NCI-H2081 (cell line): ENCODE data around the gene OR51B2.

Experiments
- DNase-seq, 2 experiments: peaks; one replicate each; lab custom pipeline; 2025; lab: John Stamatoyannopoulos, UW

OR51B2 gene

DNA sequence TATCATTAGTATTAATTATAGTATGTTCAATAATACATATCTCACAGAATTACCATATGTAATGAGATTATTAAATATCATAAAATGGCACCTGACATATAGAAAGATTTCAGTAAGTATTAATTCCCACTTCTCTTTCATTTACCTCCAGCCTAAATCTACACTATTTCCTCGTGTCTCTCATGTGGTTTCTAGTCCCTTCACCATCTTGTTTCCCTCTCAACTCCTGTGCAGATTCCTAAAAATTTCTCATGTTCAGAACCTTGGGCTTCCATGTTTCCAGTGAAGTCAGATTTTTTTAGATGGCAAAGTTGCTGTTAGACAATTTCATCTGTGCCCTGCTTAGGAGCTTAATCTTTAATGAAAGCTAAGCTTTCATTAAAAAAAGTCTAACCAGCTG, 40.2 kb downstream of the OR51B2 start:
- no peak for DNase-seq

- no peak for DNase-seq
Observed at GRCh38 chr11:5283086-5283485, 41.0 kb downstream of the OR51B2 start.

DNA sequence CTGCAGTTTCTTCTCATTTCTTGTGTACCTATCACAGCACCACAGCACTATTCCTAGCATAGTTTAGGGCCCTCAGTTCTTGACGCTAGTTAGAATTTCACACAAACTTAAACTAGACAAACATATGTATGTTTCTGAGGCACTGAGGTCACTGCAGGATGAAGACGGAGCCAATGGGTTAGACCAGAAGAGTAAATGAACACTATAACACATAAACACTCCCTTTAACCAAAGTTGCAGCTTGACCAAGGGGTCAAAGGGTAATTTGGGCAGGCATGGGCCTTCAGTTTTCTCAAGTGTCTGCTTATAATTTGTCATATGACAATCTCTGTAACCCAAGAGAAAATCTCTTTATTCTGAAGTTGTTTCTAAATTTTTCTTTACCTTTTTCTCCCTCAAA, 41.5 kb downstream of the OR51B2 start:
- no peak for DNase-seq

- no peak for DNase-seq
Observed at GRCh38 chr11:5281596-5281995, 42.5 kb downstream of the OR51B2 start.

DNA sequence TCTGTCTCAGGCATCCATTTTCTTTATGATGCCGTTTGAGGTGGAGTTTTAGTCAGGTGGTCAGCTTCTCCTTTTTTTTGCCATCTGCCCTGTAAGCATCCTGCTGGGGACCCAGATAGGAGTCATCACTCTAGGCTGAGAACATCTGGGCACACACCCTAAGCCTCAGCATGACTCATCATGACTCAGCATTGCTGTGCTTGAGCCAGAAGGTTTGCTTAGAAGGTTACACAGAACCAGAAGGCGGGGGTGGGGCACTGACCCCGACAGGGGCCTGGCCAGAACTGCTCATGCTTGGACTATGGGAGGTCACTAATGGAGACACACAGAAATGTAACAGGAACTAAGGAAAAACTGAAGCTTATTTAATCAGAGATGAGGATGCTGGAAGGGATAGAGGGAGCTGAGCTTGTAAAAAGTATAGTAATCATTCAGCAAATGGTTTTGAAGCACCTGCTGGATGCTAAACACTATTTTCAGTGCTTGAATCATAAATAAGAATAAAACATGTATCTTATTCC, 43.5 kb downstream of the OR51B2 start:
- peak in 1 of 2 experiments; percentile 5 for DNase-seq

GRCh38 chr11:5279471-5280090, 44.5 kb downstream of the OR51B2 start:
- no peak for DNase-seq

DNA sequence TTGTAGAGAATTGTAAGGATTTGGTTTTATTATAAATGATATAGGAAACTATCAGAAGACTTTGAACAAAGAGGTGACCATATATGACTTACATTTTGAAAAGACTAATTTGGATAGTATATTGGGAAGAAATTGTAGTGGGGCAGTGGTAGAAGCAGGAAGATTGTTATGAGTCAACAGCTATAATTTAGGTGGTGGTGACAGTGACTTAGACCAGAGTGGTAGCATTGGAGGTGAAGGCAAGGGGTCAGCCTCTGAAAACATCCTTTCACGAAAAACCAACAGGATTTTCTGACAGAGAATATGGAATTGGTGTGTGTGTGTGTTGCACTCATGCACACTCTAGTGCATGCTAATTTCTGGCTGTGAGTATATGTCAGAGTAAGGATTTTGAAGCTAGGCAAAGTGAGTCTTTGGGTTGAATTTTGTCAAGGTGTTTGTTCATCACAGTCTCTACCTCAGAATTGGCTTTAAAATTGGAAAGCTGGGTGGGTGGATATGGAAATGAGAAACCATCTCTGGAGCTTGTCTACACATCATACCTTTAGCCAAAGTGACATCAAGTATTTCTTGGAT, 46.2 kb downstream of the OR51B2 start:
- DNase-seq, result no peak

DNA sequence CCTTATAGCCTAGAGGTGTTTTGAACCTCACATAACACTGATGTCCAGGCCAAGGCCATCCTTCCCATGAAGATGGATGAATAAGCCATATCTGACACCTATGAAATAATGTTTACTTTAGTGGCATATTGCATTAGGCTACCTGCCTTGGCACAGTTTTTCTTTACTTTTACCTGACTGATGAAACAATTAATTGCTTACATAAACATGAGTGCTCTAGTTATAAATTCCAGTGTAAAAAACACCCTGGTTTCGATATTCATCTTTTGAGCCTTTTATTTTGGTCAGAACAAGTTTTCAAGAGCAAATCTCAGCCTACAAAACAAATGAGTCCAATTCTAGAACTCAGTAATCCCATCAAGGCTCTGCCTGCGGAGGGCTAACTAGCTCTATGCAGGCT, 47.4 kb downstream of the OR51B2 start:
- DNase-seq, result no peak

GRCh38 chr11:5275369-5276110, 48.6 kb downstream of the OR51B2 start:
- DNase-seq, result no peak

DNA sequence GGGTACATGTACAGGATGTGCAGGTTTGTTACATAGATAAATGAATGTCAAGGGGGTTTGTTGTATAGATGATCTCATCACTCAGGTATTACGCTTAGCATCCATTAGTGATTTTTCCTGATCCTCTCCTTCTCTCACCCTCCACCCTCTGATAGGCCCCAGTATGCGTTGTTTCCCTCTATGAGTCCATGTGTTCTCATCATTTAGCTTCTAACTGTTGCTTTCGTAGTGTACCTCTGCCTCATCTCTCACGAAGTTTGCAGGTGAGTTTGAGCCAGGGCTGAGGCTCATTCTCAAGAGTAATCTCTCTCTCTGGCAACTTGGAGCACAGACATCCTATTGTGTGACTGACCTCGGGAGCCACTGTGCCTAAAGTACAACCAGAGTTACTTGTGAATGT, 49.7 kb downstream of the OR51B2 start:
- no peak for DNase-seq
